ENCODE measurements around the gene PLIN4. TPM values are rescaled to one million over a fixed set of nuclear protein-coding genes. Genes with fewer than 3 reads are reported as not detected.
"Not testable (repeated sequence)": the region's sequence is repeated elsewhere in the genome, so short reads cannot be mapped to it uniquely, and the experiment has no call there.

The PLIN4 gene
- total RNA-seq, 1 donor from 2014 or later = 58.1 TPM

DNA sequence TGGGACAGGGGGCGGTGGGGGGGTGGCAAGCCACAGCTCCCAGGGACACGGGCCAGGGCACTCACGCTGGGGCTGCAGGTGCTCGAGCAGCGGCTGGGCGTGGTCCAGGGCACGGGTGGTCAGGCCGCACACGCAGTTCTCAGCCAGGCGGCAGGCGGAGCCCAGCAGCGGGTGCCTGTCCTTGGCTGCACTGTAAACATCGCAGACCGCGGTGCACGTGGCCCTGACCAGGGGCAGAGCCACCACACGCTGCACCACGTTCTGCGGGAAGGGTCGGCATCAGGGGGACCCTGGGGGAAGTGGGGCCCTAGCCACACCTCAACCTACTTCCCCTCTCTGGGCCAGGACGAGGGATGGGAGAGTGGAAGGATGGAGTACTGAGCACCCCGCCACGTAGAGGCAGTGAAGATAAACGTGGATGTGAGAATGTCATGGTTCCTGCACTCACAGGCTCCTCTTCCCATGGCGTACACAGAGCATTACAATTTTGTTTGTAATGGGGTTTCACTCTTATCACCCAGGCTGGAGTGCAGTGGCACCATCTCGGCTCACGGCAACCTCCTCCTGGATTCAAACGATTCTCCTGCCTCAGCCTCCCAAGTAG lies 13.4 kb upstream of the PLIN4 start:
- ATAC-seq = no peak
- no peak for DNase-seq (ENCODE audit: low spot score)
- intact Hi-C loops (cut with DNase I) = loop anchor here (10.0 kb wide), 1 partner anchor 483 kb away; no protein-coding TSS in a partner anchor

DNA sequence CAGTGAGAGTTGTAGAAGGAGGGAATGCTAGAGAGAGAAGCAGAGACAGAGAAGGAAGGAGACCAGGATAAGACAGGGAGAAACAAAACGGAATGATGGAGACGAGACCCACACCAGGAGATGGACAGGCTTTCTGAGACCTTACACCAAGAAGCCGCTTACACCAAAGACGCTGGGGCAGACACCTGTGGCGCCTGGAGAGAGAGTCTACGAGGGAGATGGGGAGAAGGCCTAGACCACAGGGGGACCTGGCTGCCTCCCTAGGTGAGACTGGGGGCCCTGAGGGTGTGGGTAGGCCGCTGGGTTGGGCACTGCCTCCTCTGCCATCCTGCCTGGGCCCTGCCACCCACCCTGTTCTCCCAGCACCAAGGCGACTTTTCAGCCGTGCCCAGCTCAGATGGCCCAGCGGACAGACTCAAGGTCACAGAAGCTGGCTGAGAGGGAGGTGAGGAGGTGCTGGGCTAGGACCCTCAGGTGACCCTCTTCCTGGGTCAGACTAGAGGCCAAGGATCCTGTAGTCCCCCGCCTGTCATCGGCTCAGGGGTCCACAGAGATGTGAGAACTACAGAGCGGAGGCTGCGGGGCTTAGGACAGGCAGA lies 11.7 kb upstream of the PLIN4 start:
- intact Hi-C loops (cut with DNase I) = loop anchor here (10.0 kb wide), 1 partner anchor 485 kb away; no protein-coding TSS in a partner anchor
- no peak for ATAC-seq
- DNase-seq (ENCODE audit: low spot score) = no peak

DNA sequence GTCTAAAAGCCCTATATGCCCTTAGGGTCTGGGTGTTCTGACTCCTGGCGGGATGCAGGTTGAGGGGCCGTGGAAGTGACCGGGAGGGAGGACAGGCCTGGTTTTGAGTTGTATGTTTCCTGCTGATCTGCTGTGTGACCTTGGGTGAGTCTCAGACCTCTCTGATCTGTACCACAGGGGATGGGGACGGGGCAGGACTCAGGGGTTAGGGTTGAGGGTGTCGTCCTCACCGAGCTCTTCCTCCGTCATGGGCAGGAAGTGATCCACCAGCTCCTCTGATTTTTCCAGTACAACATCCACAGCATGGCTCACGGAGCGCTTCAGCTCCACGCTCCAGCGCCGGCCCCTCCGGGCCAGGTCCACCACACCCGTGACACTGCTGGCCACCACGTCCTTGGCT lies 10.6 kb upstream of the PLIN4 start:
- ATAC-seq (no peak), DNase-seq (ENCODE audit: low spot score) (no peak)
- intact Hi-C loops (cut with DNase I) = no loop called here

DNA sequence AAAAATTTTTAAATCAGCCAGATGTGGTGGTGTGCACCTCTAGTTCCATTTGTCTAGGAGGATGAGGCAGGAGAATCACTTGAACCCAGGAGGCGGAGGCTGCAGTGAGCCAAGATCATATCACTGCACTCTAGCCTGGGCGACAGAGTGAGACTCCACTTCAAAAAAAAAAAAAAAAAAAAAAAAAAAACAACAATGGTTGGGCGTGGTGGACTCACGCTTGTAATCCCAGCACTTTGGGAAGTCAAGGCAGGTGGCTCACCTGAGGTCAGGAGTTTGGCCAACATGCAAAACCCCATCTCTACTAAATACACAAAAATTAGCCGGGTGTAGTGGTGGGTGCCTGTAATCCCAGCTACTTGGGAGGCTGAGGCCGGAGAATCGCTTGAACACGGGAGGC lies 9.1 kb upstream of the PLIN4 start:
- intact Hi-C loops (cut with DNase I); ATAC-seq; DNase-seq (ENCODE audit: low spot score): not testable (repeated sequence)

DNA sequence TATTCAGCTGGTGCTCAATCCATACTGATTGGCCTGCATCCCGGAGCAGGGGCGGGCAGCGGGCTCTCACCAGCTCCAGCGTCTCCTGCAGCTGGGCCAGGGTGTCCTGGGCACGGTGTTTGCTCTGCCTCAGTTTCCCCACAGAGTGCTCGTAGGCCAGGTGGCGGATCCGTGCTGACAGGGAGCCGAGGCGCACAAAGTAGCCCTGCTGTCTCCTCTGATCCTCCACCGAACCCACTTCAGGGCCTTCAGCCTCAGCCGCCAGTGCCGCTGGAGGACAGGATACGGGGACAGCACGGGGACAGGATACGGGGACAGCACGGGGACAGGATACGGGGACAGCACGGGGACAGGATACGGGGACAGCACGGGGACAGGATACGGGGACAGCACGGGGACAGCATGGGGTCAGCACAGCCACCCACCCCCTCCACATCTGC lies 7.3 kb upstream of the PLIN4 start:
- intact Hi-C loops (cut with DNase I) = no loop called here
- no peak for ATAC-seq

DNA sequence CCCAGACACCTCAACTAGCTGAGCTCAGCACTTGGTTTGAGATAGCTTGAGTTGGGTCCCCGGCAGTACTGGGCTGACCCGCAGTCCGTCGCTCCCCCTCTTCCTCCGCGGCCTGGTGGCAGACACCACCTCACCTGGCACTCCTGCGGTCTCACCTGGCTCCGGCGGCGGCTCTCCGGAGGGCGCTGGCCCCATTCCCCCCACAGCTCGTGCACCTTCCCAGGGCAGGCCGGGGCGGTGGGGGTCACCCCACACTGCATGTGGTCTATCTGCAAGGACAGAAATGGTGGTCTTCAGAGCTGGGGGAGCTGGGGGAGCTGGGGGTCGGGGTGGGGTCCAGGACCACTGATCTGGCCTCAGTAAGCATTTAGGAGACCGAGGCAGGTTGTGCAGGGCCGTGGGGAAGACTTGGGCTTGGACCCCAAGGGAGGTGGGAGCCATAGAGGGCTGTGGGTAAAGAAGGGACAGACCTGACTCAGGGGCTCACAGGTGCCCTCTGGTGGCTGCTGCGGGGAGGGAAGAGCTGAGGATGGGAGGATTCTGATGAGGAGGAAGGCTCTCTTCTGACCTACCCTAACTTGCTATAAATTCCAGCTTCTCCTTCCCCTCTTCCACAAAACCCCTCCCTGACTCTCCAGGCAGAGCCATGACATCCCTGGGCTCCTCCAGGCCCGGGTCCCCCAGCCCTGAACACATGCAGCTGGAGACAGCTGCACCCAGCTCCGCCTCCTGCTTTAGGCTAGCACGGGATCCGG lies 6.7 kb upstream of the PLIN4 start:
- DNase-seq (ENCODE audit: low spot score) (peak; percentile 80), ATAC-seq (peak; percentile 57)
- intact Hi-C loops (cut with DNase I) = no loop called here

More for the DNA sequence above, 7.3 kb upstream of the PLIN4 start:
- no peak for DNase-seq (ENCODE audit: low spot score)

DNA sequence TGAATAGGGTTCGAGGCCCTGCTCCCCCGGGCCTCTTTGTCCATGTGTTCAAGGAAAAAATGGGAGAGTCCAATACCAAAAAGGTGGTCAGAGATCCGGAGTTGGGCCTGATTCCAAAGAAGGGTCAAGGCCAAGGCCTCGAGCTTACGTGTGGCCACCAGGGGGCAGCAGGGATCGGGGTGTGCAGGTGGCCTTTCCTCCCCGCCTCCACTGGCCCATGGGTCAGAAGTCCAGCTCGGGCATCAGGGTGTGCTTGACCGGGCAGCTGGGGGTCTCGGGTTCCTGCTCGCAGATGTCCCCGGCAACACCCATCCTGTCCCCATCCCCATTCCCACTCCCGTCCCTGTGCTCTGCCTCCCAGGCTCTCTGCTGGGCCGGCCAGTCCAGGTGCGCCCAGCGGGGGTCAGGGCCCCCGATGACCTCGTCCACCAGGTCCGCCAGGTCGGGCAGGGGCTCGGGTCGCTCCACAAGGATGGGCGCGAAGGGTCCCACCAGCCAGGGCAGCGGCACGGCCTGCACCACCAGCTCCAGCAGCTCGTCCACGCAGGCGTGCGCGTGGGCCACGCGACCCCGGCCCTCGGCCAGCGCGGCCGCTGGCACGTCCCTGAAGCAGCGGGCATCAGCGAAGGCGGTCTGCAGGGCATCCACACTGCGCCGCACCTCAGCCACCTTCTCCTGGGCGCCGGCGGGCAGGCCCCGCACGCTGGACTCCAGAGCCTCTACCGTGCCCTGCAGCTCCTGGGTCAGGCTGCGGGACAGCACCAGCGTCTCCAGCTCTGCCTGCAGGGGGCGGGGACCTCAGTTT lies 5.2 kb upstream of the PLIN4 start:
- DNase-seq (ENCODE audit: low spot score) (no peak), ATAC-seq (no peak)
- intact Hi-C loops (cut with DNase I) = no loop called here

DNA sequence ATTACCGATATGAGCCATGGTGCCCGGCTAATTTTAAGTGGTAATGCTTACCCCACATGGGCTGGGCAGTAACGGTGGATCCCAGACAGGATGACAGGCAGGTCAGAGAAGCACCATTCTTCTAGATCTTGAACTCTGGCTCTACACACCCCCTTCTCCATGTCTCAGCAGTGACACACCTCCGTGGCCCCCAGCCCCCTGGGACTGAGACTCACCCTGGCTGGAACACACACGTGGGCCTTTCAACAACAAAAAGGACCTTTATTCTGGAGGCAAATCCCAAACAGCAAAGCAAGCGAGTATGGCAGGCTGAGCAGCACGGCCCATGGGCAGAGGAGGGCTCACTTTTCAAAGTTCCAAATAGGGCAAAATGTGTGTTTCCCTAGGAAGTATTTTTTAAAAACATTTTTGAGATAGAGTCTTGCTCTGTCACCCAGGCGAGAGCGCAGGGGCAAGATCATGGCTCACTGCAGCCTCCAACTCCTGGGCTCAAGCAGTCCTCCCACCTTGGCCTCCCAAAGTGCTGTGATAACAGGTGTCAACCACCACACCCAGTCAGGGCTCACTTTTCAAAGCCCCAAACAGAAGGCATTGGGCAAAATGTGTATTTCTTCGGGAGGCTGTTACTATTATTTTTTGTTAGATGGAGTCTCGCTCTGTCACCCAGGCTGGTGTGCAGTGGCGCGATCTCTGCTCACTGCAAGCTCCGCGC lies 4.2 kb upstream of the PLIN4 start:
- intact Hi-C loops (cut with DNase I) = no loop called here
- ATAC-seq (no peak), DNase-seq (ENCODE audit: low spot score) (no peak)

DNA sequence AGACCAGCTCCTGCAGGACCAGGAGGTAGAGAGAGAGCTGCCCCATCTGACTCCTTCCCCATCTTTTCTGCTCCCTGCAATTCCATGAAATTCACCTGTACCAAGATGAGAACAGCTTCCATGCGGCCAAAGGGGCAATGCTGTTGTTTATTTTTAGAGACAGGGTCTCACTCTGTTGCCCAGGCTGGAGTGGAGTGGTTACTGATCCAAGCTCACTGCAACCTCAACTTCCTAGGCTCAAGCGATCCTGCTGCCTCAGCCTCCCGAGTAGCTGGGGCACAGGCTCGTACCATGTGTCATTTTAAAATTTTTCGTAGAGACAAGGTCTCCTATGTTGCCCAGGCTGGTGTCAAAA lies 3.6 kb upstream of the PLIN4 start:
- intact Hi-C loops (cut with DNase I) = no loop called here
- DNase-seq (ENCODE audit: low spot score) (no peak), ATAC-seq (no peak)

DNA sequence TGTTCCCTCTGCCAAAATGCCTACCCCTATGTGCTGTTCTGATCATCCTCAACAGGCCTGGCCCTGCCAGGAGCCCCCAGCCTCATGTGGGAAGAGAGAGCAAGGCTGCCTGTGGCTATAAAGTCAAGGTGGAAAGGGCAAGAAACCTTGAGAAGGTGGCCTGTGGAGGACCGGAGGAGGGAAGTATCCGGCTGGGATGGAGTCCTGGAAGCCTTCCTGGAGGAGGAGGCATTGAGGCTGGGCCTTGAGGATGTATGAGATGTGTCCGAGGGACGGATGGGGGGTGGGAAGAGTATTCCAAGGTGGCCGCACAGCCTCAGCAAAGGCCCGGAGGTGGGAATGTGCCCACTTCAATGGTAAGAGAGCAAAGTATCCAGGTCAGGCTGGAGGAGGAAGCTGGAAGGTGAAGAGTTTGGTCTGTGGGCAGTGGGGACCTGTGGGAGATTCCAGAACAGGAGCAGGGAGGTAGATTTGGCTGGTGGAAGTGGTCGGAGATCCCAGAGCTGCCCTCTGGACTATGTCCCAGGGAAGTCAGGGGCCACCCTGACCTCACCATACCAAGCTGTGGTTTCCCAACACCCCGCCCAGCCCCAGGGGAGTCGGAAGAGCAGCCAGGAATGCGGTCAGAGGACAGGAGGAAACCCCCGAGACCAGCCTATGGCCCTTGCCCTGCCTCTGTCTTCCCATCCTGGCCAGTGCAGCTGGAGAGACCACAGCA lies 3.0 kb upstream of the PLIN4 start:
- no peak for DNase-seq (ENCODE audit: low spot score)

DNA sequence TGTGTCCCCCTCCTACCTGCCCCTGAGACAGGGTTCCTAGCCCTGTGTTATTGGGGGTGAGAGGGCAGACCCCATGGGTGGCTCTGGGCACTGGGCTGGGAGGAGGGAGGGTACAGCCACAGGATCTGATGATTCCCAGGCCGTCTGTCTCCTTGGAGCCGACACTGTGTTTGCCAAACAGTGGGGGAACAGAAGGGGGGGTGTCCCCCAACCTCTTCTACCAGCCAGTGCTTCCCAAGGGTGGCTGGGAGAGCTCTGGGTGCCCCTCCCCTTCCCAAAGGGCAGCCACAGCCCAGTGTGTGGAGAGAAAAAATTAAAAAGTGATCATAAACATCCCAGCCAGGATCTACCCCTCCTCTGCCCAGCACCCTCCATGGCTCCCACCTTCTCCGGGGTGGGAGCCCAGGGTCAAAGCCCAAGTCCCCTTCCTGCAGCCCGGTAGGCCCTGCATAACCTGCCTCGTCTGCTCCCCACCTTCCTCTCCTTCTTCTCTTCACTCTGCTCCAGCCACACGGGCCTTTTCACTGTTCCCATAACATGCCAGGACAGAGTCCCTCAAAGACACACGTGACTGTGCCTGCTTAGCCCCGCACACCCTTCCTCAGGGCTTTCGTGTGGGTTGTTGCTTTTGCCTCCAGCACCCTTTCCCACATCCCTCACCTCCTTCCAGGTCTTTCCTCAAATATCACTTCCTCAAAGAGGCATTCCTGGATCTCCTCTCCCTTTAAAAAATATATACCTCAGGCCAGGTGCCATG lies 1.4 kb upstream of the PLIN4 start:
- DNase-seq (ENCODE audit: low spot score) (no peak), ATAC-seq (peak; percentile 14)
- intact Hi-C loops (cut with DNase I) = no loop called here

More for the DNA sequence above, 3.0 kb upstream of the PLIN4 start:
- intact Hi-C loops (cut with DNase I) = no loop called here
- ATAC-seq = no peak

DNA sequence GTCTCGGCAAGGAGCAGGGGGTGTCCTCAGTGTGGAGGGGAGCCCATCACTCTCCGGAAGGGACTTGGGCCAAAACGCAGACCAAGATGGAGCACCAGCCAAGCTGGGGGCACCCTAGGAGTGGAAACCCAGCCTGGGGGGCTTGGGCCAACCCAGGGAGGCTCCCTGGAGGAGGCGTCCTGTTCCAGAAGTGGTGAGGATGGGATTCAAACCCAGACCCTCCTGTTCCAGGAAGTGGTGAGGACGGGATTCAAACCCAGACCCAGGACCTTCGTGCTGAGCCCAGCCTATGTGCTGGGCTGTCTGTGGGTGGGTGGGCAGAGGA lies 848 bp upstream of the PLIN4 start:
- ATAC-seq (no peak), DNase-seq (ENCODE audit: low spot score) (no peak)
- intact Hi-C loops (cut with DNase I) = no loop called here

DNA sequence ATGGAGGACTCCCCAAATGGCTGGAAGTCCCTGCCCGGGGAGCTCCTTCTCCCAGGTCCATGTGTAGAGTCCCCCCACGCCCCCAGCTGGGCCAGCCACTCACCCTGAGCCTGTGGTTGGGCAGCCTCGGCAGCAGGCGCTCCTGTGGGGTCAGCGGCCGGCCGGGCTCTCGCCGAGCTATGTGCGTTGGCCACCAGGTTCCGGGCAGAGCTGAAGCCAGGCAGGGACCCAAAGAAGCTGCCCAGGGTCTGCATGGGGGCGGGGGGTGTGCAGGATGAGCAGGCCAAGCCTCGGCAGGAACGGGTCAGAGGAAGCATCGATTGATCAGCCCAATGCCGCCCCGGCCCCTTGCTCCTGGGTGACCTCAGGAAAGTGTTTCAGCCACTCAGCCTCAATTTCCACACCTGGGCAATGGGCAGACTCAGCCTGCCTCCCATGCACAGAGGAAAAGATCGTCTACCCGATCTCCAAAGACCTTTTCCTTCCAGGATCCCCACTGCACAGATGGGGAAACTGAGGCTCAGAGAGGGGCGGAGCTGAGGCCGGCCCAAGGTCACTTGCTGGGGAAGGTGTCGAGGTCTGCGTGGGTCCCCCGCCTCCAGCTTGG lies 732 bp downstream of the PLIN4 start:
- no peak for DNase-seq (ENCODE audit: low spot score)
- intact Hi-C loops (cut with DNase I) = no loop called here
- no peak for ATAC-seq

DNA sequence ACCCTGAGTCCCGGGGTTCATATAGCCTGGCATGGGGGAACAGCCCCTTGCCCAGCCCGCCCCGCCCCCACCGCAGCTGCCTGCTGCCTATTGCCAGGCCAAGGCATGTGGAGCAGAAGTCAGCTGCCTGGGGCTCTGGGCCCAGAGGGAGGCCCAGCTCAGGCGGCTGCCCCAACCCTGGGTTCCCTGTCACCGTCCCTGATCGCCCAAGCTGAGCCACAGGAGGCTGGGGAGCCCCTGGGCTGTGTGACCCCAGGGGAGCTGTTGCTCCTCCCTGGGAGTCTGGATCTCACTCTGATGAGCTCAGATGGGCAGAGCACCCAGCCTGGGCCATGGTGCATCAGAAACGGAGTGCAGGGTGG lies 1.4 kb downstream of the PLIN4 start:
- DNase-seq (ENCODE audit: low spot score) (no peak), ATAC-seq (peak; percentile 29)
- intact Hi-C loops (cut with DNase I) = no loop called here

DNA sequence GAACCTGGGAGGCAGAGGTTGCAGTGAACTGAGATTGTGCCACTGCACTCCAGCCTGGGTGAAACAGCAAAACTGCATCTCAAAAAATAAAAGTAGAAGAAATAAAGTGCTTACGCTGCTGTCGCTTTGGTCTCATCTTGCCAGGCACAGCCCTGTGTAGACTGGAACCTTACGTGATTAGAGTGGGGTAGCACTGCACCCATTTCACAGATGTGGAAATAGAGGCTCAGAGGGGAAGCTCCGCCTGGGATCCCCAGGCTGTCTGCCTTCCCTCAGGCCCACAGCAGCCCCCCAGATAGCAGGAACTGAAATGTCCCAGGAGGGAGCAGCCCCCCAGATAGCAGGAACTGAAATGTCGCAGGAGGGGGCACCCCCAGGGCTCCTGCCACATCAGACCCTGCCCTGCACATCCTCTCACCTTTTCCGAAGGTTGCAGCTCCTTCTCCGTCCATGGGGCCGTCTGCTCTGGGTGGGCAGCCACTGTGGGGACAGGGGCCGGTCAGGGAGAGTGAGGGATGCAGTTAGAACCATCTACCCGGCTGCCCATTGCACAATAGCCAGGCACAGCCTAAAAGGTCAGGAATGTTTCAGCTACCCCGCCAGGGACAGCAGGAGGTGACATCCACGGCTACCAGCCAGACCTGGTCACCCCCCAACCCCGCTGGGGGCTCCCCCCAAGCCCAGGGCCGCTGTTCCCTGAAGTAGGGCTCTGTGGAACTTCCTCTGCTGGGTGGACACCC lies 1.9 kb downstream of the PLIN4 start:
- intact Hi-C loops (cut with DNase I) = no loop called here
- DNase-seq (ENCODE audit: low spot score) = no peak
- ATAC-seq = peak; percentile 4

DNA sequence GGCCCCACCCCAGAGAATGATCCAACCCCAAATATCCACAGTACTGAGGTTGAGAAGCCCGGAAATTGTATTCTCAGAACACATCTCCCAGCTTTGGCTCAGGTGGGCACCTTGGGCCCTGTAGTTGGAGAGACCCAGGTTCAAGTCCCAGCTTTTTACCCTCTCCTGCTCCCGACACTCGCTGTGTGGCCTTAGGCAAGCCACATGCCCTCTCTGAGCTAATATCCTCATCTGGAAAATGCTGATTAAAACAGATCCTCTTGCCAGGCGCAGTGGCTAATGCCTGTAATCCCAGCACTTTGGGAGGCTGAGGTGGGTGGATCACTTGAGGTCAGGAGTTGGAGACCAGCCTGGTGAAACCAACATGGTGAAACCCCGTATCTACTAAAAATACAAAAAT lies 2.6 kb downstream of the PLIN4 start:
- ATAC-seq (no peak), DNase-seq (ENCODE audit: low spot score) (no peak)
- intact Hi-C loops (cut with DNase I) = no loop called here

DNA sequence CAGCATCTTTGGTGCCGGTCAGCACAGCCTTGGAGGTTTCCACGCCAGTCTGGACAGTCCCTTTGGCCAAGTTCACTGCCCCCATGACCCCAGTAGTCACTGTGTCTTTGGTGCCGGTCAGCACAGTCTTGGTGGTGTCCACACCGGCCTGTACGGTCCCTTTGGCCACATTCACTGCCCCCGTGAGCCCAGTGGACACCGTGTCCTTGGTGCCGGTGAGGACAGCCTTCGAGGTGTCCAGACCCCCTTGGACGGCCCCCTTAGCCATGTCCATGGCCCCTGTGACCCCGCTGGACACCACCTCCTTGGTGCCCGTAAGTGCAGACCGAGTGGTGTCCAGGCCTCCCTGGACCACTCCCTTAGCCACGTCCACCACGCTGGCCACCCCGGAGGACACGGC lies 5.0 kb downstream of the PLIN4 start:
- DNase-seq (ENCODE audit: low spot score) (no peak), ATAC-seq (no peak)
- intact Hi-C loops (cut with DNase I) = no loop called here

All from sciatic nerve (tissue), 2 donors.